H9 (cell line): ENCODE measurements around the gene SCP2D1. TPM values are rescaled to one million over a fixed set of nuclear protein-coding genes. Genes with fewer than 3 reads are reported as not detected.

ENCODE experiments used
- DNase-seq: peaks from one replicate; pipeline ENCODE4 v3.0.0-alpha.2; 2017
- H2AFZ ChIP-seq: one replicate; pipeline ENCODE4 v1.6.1; 2013; ENCODE audit warnings: mild to moderate bottlenecking, low read length, control low read depth, moderate library complexity
- H2AK5ac ChIP-seq: 2 replicates; pipeline ENCODE4 v1.6.1; 2013; ENCODE audit warnings: low read length, control low read depth, mixed read lengths; ENCODE audit not compliant: insufficient read length
- H2BK120ac ChIP-seq: one replicate; pipeline ENCODE4 v1.6.1; 2013; ENCODE audit warnings: low read depth, mild to moderate bottlenecking, low read length, control low read depth, inconsistent platforms; ENCODE audit not compliant: poor library complexity, severe bottlenecking
- H2BK12ac ChIP-seq: 2 replicates; pipeline ENCODE4 v1.6.1; 2013; ENCODE audit warnings: low read length, control low read depth, mixed read lengths, low read depth; ENCODE audit not compliant: insufficient read length
- H2BK15ac ChIP-seq: 2 replicates; pipeline ENCODE4 v1.6.1; 2013; ENCODE audit warnings: low read depth, low read length, control low read depth
- H2BK20ac ChIP-seq: one replicate; pipeline ENCODE4 v1.6.1; 2013; ENCODE audit warnings: low read depth, mild to moderate bottlenecking, low read length, control low read depth, inconsistent platforms; ENCODE audit not compliant: poor library complexity, severe bottlenecking
- H2BK5ac ChIP-seq: 2 replicates; pipeline ENCODE4 v1.6.1; 2013; ENCODE audit warnings: low read length, control low read depth, mixed read lengths; ENCODE audit not compliant: insufficient read length
- H3K14ac ChIP-seq: 2 replicates; pipeline ENCODE4 v1.6.1; 2013; ENCODE audit warnings: low read length, control low read depth; ENCODE audit not compliant: insufficient read depth
- H3K18ac ChIP-seq: 2 replicates; pipeline ENCODE4 v1.6.1; 2013; ENCODE audit warnings: low read depth, mild to moderate bottlenecking, mixed read lengths, low read length, control low read depth; ENCODE audit not compliant: insufficient read length
- H3K23ac ChIP-seq: 2 replicates; pipeline ENCODE4 v1.6.1; 2013; ENCODE audit warnings: low read length, control low read depth, mixed read lengths, low read depth; ENCODE audit not compliant: insufficient read length
- H3K23me2 ChIP-seq: 2 replicates; pipeline ENCODE4 v1.6.1; 2013; ENCODE audit warnings: low read depth, mild to moderate bottlenecking, mixed read lengths, low read length, control low read depth; ENCODE audit not compliant: insufficient read length, poor library complexity, severe bottlenecking
- H3K27ac ChIP-seq: 2 replicates; pipeline ENCODE4 v1.5.1; 2013; ENCODE audit warnings: low read length, control low read depth, mixed read lengths, low read depth; ENCODE audit not compliant: insufficient read length
- H3K27me3 ChIP-seq: 2 replicates; pipeline ENCODE4 v1.6.1; 2013; ENCODE audit warnings: low read length, control low read depth, inconsistent platforms; ENCODE audit not compliant: insufficient read depth
- H3K4ac ChIP-seq: 2 replicates; pipeline ENCODE4 v1.6.1; 2013; ENCODE audit warnings: low read depth, mild to moderate bottlenecking, control low read depth, inconsistent platforms, low read length, moderate library complexity
- H3K4me1 ChIP-seq: 2 replicates; pipeline ENCODE4 v1.6.1; 2013; ENCODE audit warnings: low read length, control low read depth, inconsistent platforms; ENCODE audit not compliant: insufficient read depth
- H3K4me2 ChIP-seq: 2 replicates; pipeline ENCODE4 v1.6.1; 2013; ENCODE audit warnings: low read length, control low read depth, mixed read lengths; ENCODE audit not compliant: insufficient read length, insufficient read depth
- H3K56ac ChIP-seq: 2 replicates; pipeline ENCODE4 v1.6.1; 2013; ENCODE audit warnings: low read depth, mild to moderate bottlenecking, mixed read lengths, low read length, control low read depth; ENCODE audit not compliant: insufficient read length
- H3K79me1 ChIP-seq: 2 replicates; pipeline ENCODE4 v1.6.1; 2013; ENCODE audit warnings: low read depth, mild to moderate bottlenecking, moderate library complexity, low read length, control low read depth, inconsistent platforms; ENCODE audit not compliant: insufficient read depth, poor library complexity, severe bottlenecking
- H3K79me2 ChIP-seq: 2 replicates; pipeline ENCODE4 v1.6.1; 2013; ENCODE audit warnings: low read length, control low read depth, inconsistent platforms; ENCODE audit not compliant: insufficient read depth
- H3K9ac ChIP-seq: 2 replicates; pipeline ENCODE4 v1.6.1; 2013; ENCODE audit warnings: low read length, control low read depth, mixed read lengths; ENCODE audit not compliant: insufficient read length; ENCODE audit errors: extremely low read depth
- H3K9me3 ChIP-seq: one replicate; pipeline ENCODE4 v1.6.1; 2013; ENCODE audit warnings: low read depth, low read length, inconsistent platforms; ENCODE audit not compliant: control insufficient read depth
- H3T11ph ChIP-seq: one replicate; pipeline ENCODE4 v1.6.1; 2013; ENCODE audit warnings: mild to moderate bottlenecking, low read length, control low read depth, inconsistent platforms
- H4K20me1 ChIP-seq: one replicate; pipeline ENCODE4 v1.6.1; 2013; ENCODE audit not compliant: control insufficient read depth, insufficient read length, insufficient read depth
- H4K5ac ChIP-seq: 2 replicates; pipeline ENCODE4 v1.6.1; 2013; ENCODE audit warnings: low read depth, mild to moderate bottlenecking, mixed read lengths, low read length, control low read depth; ENCODE audit not compliant: insufficient read length
- H4K8ac ChIP-seq: replicated peaks from 2 replicates; pipeline ENCODE4 v1.6.1; 2013; ENCODE audit warnings: low read length, control low read depth, mixed read lengths, low read depth; ENCODE audit not compliant: insufficient read length
- H4K91ac ChIP-seq: 2 replicates; pipeline ENCODE4 v1.6.1; 2013; ENCODE audit warnings: low read depth, mild to moderate bottlenecking, moderate library complexity, mixed read lengths, low read length, control low read depth; ENCODE audit not compliant: insufficient read length
- H3K27ac Mint-ChIP-seq, 3 experiments: 2 replicates in 2 of 3; 3 replicates in 1 of 3; pipeline ENCODE4 v1.8.0; 2020 to 2021; ENCODE audit warnings: mixed read lengths in 3 of 3, mild to moderate bottlenecking in 1 of 3, moderate library complexity in 1 of 3
- H3K27me3 Mint-ChIP-seq: 2 replicates; pipeline ENCODE4 v1.8.0; 2021; ENCODE audit warnings: low read depth, mild to moderate bottlenecking, moderate library complexity, mixed read lengths
- H3K36me3 Mint-ChIP-seq, 3 experiments: 2 replicates in 2 of 3; 3 replicates in 1 of 3; pipeline ENCODE4 v1.8.0; 2020 to 2021; ENCODE audit warnings: low read depth in 3 of 3, mixed read lengths in 3 of 3; ENCODE audit not compliant: insufficient read depth in 1 of 3
- H3K4me1 Mint-ChIP-seq, 2 experiments: 2 replicates each; pipeline ENCODE4 v1.8.0; 2020; ENCODE audit warnings: mixed read lengths in 2 of 2
- H3K4me3 Mint-ChIP-seq, 2 experiments: 2 replicates in 1 of 2; 3 replicates in 1 of 2; pipeline ENCODE4 v1.8.0; 2020 to 2021; ENCODE audit warnings: mild to moderate bottlenecking in 2 of 2, mixed read lengths in 2 of 2, moderate library complexity in 1 of 2
- H3K9me3 Mint-ChIP-seq, 2 experiments: 2 replicates in 1 of 2; 3 replicates in 1 of 2; pipeline ENCODE4 v1.8.0; 2020; ENCODE audit warnings: mild to moderate bottlenecking in 2 of 2, mixed read lengths in 2 of 2, moderate library complexity in 1 of 2
- CTCF ChIP-seq: fragments of 200-600 bp; sonication (generic); conservative IDR thresholded peaks from 3 replicates; pipeline ENCODE4 v1.8.0; 2021; ENCODE audit warnings: antibody characterized with exemption, mild to moderate bottlenecking
- total RNA-seq: library from RNA; stranded (reverse); gene quantifications from 2 replicates; pipeline ENCODE4 v1.2.1, GENCODE V29; 2021

Gene SCP2D1
- total RNA-seq, 1 experiment from 2014 or later, result not detected

- H2BK120ac ChIP-seq, result no peak overlapping the region
- no peak overlapping the region for H4K8ac ChIP-seq
- no peaks in the 10 kb centered on the region for H3K4me1 ChIP-seq
- H2BK12ac ChIP-seq, result no peak overlapping the region
- no peaks in the 10 kb centered on the region for H4K20me1 ChIP-seq
- H2BK5ac ChIP-seq, result no peak overlapping the region
- Mint-ChIP-seq H3K27me3 (peaks cover 50% of the 10 kb centered on the region), H3K4me3 (no peak overlapping the region), H3K36me3 (peaks cover 0 to 12% (median 6%) of the 10 kb centered on the region in 3 experiments; a peak in 3 of 7 replicates), H3K9me3 (peaks cover 10 to 15% of the 10 kb centered on the region in 2 experiments), H3K4me1 (no peaks in the 10 kb centered on the region), H3K27ac (no peak overlapping the region)
- H3K27ac ChIP-seq, result no peak overlapping the region
- H3K9me3 ChIP-seq, result no peaks in the 10 kb centered on the region
- H3K4ac ChIP-seq, result no peak overlapping the region
- no peak overlapping the region for H4K91ac ChIP-seq
- H4K5ac ChIP-seq, result no peak overlapping the region
- H3K23me2 ChIP-seq, result no peaks in the 10 kb centered on the region
- H3K18ac ChIP-seq, result no peak overlapping the region
- H2AK5ac ChIP-seq, result no peak overlapping the region
- no peak for TF ChIP-seq CTCF
- H2BK15ac ChIP-seq, result no peak overlapping the region
- no peaks in the 10 kb centered on the region for H3K79me2 ChIP-seq
- H3K79me1 ChIP-seq, result no peaks in the 10 kb centered on the region
- no peak overlapping the region for H3K4me2 ChIP-seq
- no peaks in the 10 kb centered on the region for H3K27me3 ChIP-seq
- H3T11ph ChIP-seq, result no peak overlapping the region
- H2BK20ac ChIP-seq, result no peak overlapping the region
- no peak overlapping the region for H3K14ac ChIP-seq
- no peak overlapping the region for H2AFZ ChIP-seq
- no peak overlapping the region for H3K9ac ChIP-seq
- DNase-seq, result no peak
- H3K56ac ChIP-seq, result no peak overlapping the region
- no peak overlapping the region for H3K23ac ChIP-seq
These were observed 25.6 kb upstream of the SCP2D1 start for GRCh38 chr20:18788021-18788420.
